GM10248 (cell line): Measurements from ENCODE around the gene TTC7B.

Source experiments
- CTCF ChIA-PET: fragments of 300-600 bp; sonication (Branson Sonifier 250); formaldehyde crosslinking; extraction: SDS; loops from one replicate; lab custom pipeline; 2021; ENCODE audit warnings: antibody characterized with exemption; lab: Yijun Ruan, JAX
- POLR2A ChIA-PET: fragments of 350-650 bp; sonication (Branson Sonifier 250); formaldehyde crosslinking; extraction: SDS; loops from one replicate; lab custom pipeline; 2020; ENCODE audit warnings: antibody characterized with exemption; lab: Yijun Ruan, JAX
- DNase-seq: peaks from one replicate; pipeline ENCODE4 v3.0.0; 2012; ENCODE audit errors: extremely low spot score
- TF ChIP-seq, protein P1 (sequence below): IDR thresholded peaks from 2 replicates; pipeline ENCODE4 v1.5.1; 2012; ENCODE audit warnings: mild to moderate bottlenecking, low read depth; ENCODE audit errors: extremely low read depth, missing control alignments, control extremely low read depth

TTC7B gene

DNA sequence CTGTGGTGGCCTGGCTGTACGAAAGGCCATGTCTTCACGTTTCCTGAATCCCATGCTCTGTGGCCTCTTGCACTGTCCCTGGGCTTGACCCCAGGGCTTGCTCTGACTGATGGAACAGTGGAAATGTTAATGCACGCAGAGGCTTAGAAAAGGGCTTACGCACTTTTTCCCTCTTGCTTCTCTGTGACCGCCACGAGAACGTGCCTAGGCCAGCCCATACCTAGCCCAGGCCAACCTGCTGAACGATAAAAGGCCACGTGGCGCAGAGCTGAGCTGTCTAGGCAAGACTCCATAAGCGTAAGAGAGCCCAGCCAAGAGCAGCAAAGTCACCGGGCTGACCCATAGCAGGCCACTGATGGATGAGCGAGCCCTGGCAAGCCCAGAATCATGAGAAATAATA is 18.3 kb downstream of the TTC7B start:
- TF ChIP-seq, protein P1, sequence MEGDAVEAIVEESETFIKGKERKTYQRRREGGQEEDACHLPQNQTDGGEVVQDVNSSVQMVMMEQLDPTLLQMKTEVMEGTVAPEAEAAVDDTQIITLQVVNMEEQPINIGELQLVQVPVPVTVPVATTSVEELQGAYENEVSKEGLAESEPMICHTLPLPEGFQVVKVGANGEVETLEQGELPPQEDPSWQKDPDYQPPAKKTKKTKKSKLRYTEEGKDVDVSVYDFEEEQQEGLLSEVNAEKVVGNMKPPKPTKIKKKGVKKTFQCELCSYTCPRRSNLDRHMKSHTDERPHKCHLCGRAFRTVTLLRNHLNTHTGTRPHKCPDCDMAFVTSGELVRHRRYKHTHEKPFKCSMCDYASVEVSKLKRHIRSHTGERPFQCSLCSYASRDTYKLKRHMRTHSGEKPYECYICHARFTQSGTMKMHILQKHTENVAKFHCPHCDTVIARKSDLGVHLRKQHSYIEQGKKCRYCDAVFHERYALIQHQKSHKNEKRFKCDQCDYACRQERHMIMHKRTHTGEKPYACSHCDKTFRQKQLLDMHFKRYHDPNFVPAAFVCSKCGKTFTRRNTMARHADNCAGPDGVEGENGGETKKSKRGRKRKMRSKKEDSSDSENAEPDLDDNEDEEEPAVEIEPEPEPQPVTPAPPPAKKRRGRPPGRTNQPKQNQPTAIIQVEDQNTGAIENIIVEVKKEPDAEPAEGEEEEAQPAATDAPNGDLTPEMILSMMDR: no peak
- CTCF ChIA-PET: no interaction called here
- POLR2A ChIA-PET: no interaction called here
- DNase-seq: no peak

DNA sequence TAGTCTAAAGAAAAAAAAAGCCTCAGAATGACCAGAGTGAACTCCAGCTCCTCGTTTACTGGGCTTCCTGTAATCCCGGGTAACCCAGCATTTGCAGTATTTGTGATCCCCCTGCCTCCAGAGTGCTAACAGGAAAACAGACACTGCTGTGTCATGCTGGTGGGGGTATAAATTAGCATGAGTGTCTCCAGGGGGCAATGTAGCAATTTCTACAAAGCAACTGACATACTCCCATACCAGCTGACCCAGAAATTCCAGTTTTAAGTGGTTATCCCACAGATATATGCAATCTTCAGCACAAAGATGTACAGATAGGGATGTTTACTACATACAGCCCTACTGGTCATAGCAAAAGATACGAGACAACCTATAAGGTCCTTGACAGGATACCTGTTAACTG is 18.8 kb downstream of the TTC7B start:
- CTCF ChIA-PET: interaction anchor here (1.5 kb wide), 1 partner anchor 39 kb away, joined by 4 read pairs; no protein-coding TSS in a partner anchor
- POLR2A ChIA-PET: no interaction called here
- DNase-seq: no peak
- TF ChIP-seq, protein P1: no peak

DNA sequence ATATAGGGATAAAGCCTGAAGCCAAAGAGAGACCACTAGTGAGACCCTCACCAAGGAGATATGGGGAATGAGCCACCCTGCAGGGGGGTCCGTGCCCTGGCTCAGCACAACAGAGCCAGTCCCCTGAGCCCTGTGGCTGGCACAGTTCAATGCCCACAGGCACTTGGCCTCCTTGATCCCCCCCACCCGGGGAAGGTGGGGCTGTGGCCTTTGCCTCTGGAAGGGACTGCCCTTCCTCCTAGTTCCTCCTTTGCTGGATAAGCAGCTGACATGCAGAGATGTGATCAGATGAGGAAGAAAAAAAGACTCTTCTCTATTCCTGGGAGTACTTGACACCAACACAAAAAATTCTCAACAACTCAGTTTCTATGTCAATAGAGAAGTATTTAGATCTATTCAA is 19.9 kb downstream of the TTC7B start:
- TF ChIP-seq, protein P1: no peak
- CTCF ChIA-PET: interaction anchor here (0.7 to 1.5 kb wide), 2 partner anchors 11 to 38 kb away, joined by 3 to 4 read pairs; no protein-coding TSS in a partner anchor
- POLR2A ChIA-PET: no interaction called here
- DNase-seq: no peak

DNA sequence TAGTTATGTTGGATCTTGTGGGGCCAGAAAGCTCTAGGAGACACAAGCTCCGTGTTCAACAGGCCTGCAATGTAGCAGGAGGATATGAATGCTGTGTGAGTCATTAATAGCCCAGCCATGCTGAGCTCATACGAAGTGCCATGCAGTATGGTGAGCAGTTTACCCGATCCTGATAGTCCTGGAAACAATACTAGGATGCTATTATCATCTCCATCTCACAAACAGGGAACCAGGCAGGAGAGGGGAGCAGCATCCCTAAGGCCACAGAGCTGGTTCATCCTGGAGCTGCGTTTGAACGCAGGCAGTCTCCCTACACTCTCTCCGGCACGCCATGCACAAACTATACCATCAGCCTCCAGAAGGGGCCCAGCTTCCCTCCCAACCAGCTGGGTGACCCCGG is 20.5 kb downstream of the TTC7B start:
- ChIA-PET CTCF (interaction anchor here (0.7 to 1.6 kb wide), 5 partner anchors 9 to 18 kb away, joined by 3 to 5 read pairs (median 3); no protein-coding TSS in a partner anchor), POLR2A (no interaction called here)
- TF ChIP-seq, protein P1: no peak
- no peak for DNase-seq

DNA sequence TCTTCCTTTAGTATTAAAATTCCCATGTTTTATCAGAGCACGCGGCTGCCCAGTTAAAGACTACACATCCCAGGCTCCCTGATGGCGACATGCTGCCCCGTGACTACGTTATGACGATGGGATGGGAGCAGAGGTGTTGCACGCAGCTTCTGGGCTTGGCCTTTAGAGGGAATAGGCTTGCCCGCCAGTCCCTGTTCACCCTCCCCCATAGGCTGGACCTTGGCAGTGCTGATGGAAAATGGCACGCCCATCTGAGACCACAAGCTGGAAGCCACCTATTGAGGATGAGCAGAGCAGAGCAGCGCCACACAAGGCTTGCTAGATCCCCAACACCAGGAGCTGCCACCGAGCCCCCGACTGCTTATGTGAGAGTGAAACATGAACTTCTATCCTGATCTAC is 24.7 kb downstream of the TTC7B start:
- ChIA-PET CTCF (no interaction called here), POLR2A (no interaction called here)
- TF ChIP-seq, protein P1: no peak
- DNase-seq: no peak

DNA sequence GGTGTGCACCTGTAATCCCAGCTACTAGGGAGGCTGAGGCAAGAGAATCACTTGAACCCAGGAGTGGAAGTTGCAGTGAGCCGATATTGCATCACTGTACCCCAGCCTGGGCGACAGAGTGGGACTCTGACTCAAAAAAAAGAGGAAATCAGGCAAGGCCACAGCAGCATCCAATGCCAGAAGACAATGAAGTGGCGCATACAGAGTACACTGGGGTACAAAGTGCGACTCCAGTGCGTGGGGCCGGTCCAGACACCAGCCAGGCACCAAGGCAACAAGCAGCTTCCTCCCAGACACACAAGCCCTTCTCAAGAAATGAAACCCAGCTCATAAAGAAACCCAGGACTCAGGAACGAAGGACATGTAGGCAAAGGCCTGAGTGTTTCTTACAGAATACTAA is 28.2 kb downstream of the TTC7B start:
- TF ChIP-seq, protein P1: no peak
- ChIA-PET POLR2A (no interaction called here), CTCF (interaction anchor here (1.1 to 1.4 kb wide), 3 partner anchors 10 to 385 kb away, joined by 3 to 7 read pairs (median 3); no protein-coding TSS in a partner anchor)
- no peak for DNase-seq
